Trophoblast cell (in vitro differentiated cells and primary cell): ENCODE results near the gene SOST.

Experiments used
- DNase-seq, 2 donors: peaks; one replicate each; pipeline ENCODE4 v3.0.0-alpha.2; 2016
- H2AFZ ChIP-seq: 2 replicates; pipeline ENCODE4 v1.6.1; 2013; ENCODE audit warnings: low read length, moderate library complexity, mild to moderate bottlenecking; ENCODE audit not compliant: insufficient read depth, poor library complexity
- H2AK5ac ChIP-seq: 2 replicates; pipeline ENCODE4 v1.6.1; 2013; ENCODE audit warnings: mild to moderate bottlenecking, low read length
- H2BK120ac ChIP-seq: 2 replicates; pipeline ENCODE4 v1.6.1; 2013; ENCODE audit warnings: low read length, mild to moderate bottlenecking, moderate library complexity; ENCODE audit not compliant: insufficient read depth, poor library complexity
- H2BK12ac ChIP-seq: 2 replicates; pipeline ENCODE4 v1.6.1; 2013; ENCODE audit warnings: mild to moderate bottlenecking, low read length, moderate library complexity
- H2BK5ac ChIP-seq: 2 replicates; pipeline ENCODE4 v1.6.1; 2013; ENCODE audit warnings: low read length, low read depth, moderate library complexity, mild to moderate bottlenecking; ENCODE audit not compliant: poor library complexity
- H3K14ac ChIP-seq: 2 replicates; pipeline ENCODE4 v1.6.1; 2013; ENCODE audit warnings: mild to moderate bottlenecking, low read length
- H3K18ac ChIP-seq: 2 replicates; pipeline ENCODE4 v1.6.1; 2013; ENCODE audit warnings: mild to moderate bottlenecking, low read length
- H3K23ac ChIP-seq: 2 replicates; pipeline ENCODE4 v1.6.1; 2013; ENCODE audit warnings: low read length
- H3K27ac ChIP-seq: 2 replicates; pipeline ENCODE4 v1.5.1; 2013; ENCODE audit warnings: low read depth, mild to moderate bottlenecking, inconsistent platforms, low read length, moderate library complexity
- H3K27me3 ChIP-seq: 2 replicates; pipeline ENCODE4 v1.6.1; 2013; ENCODE audit warnings: inconsistent platforms, mild to moderate bottlenecking, low read length, moderate library complexity; ENCODE audit not compliant: insufficient read depth
- H3K36me3 ChIP-seq, 2 experiments: 1 replicate in 1 of 2; 2 replicates in 1 of 2; pipeline ENCODE4 v1.6.1; 2013; ENCODE audit warnings: low read length in 2 of 2, mild to moderate bottlenecking in 2 of 2, moderate library complexity in 1 of 2; ENCODE audit not compliant: insufficient read depth in 2 of 2, control insufficient read depth in 1 of 2
- H3K4ac ChIP-seq: 2 replicates; pipeline ENCODE4 v1.6.1; 2013; ENCODE audit warnings: low read depth, mild to moderate bottlenecking, low read length, moderate library complexity
- H3K4me1 ChIP-seq, 2 experiments: 1 replicate in 1 of 2; 2 replicates in 1 of 2; pipeline ENCODE4 v1.6.1; 2013; ENCODE audit warnings: low read length in 2 of 2, mild to moderate bottlenecking in 2 of 2, moderate library complexity in 1 of 2; ENCODE audit not compliant: insufficient read depth in 2 of 2, control insufficient read depth in 1 of 2
- H3K4me2 ChIP-seq: 2 replicates; pipeline ENCODE4 v1.6.1; 2013; ENCODE audit warnings: inconsistent platforms, mild to moderate bottlenecking, low read length, moderate library complexity
- H3K4me3 ChIP-seq: 2 replicates; pipeline ENCODE4 v1.5.1; 2013; ENCODE audit warnings: mild to moderate bottlenecking, low read depth, low read length, inconsistent platforms
- H3K79me1 ChIP-seq: one replicate; pipeline ENCODE4 v1.6.1; 2013; ENCODE audit warnings: low read length
- H3K79me2 ChIP-seq: 2 replicates; pipeline ENCODE4 v1.6.1; 2013; ENCODE audit warnings: low read length, mild to moderate bottlenecking; ENCODE audit not compliant: control insufficient read depth, insufficient read depth, poor library complexity
- H3K9ac ChIP-seq: 2 replicates; pipeline ENCODE4 v1.6.1; 2013; ENCODE audit warnings: mild to moderate bottlenecking, low read length
- H3K9me3 ChIP-seq: 2 replicates; pipeline ENCODE4 v1.6.1; 2013; ENCODE audit warnings: low read depth, mild to moderate bottlenecking, control low read depth, inconsistent platforms, low read length; ENCODE audit not compliant: insufficient read depth
- H4K12ac ChIP-seq: 2 replicates; pipeline ENCODE4 v1.6.1; 2013; ENCODE audit warnings: low read depth, mild to moderate bottlenecking, low read length, moderate library complexity
- H4K8ac ChIP-seq: 2 replicates; pipeline ENCODE4 v1.6.1; 2013; ENCODE audit warnings: low read depth, mild to moderate bottlenecking, low read length, moderate library complexity
- H4K91ac ChIP-seq: one replicate; pipeline ENCODE4 v1.6.1; 2013; ENCODE audit warnings: low read depth, mild to moderate bottlenecking, low read length, moderate library complexity
- WGBS: extraction: QIAGEN DNeasy Blood & Tissue Kit; methylation state at CpG from one replicate; pipeline ENCODE4 v1.1.7; 2013; ENCODE audit warnings: missing lambda C conversion rate; ENCODE audit not compliant: insufficient read length, insufficient coverage; ENCODE audit errors: extremely low coverage; 5-methylcytosine and 5-hydroxymethylcytosine counted together

SOST gene

DNA sequence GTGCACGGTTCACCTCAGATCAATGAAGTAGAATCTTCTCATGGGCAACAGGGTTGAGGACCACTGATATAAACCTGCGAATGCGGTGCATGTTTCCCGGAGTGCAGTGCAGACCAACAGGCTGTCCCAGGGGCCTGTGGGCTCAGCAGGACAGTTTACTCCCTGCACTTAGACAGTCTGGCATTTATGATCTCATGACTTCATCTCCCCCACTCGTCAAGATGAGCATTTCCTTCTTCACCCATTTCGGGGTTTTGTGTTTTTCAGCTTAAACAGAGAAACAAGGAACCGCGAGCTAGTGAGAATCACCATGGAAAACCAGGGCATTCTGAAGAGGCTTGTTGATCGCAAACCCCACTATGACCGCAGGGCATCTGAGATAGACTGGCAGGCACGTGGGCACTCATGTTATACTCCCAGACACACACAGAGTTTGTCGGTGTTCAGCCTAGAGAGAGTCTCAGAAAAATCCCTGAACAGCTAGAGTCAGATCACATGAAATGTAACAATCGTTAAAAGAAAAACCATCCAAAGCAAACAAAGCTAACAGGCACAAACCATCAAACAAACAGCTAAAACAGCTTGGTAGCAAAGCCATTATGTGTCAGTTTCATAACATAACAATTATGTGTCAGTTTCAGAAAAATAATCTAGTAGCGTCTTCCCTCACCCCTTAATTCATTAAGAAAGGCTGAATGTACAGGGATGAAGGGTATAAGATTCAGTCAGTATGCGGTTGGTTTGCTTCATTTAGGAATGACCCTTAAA, 24.5 kb upstream of the SOST start:
- Histone ChIP-seq H4K8ac (no peak overlapping the region), H3K27ac (no peak overlapping the region), H3K9ac (no peak overlapping the region), H3K79me2 (peaks cover 5% of the 10 kb centered on the region), H2AFZ (no peak overlapping the region), H3K18ac (no peak overlapping the region), H3K79me1 (peaks cover 10% of the 10 kb centered on the region), H3K14ac (no peak overlapping the region), H3K4me3 (no peak overlapping the region), H3K4me1 (no peaks in the 10 kb centered on the region), H3K27me3 (no peaks in the 10 kb centered on the region), H4K91ac (no peak overlapping the region), H2BK12ac (no peak overlapping the region), H3K36me3 (no peaks in the 10 kb centered on the region), H3K23ac (no peak overlapping the region), H2AK5ac (no peak overlapping the region), H4K12ac (no peak overlapping the region), H2BK120ac (no peak overlapping the region), H3K9me3 (no peaks in the 10 kb centered on the region), H3K4me2 (no peak overlapping the region), H2BK5ac (no peak overlapping the region), H3K4ac (no peak overlapping the region)
- DNase-seq = no peak
- no CpG with 5 or more reads among the region's 15 CpGs for WGBS

DNA sequence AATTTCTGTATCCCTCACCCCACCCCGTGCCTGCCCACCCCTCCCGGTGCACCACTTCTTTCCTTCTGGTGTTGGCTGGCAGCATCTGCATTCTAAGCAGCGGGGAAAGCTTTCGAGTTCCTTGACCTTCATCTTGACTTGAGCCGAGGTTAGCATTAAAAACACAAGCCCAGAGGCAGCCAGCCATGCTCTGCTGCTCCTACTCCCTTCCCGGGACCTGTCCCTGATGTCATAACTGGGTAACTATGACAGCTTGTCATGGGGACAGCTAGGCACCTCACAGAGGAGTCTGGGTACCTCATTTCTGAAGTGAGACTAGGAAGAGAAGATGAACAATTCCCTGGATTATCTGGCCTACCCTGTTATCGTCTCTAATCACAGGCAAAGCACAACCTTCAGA, 21.5 kb upstream of the SOST start, which contains the start of gene CFAP97D1:
Gene CFAP97D1, plus strand, starts transcription at position 301 of the 400 bp plus-strand sequence. Its CDS starts 28 bp downstream, at position 329.
- Histone ChIP-seq H3K4me1 (peaks cover 4 to 6% of the 10 kb centered on the region in 2 experiments), H2BK5ac (no peak within 1 kb of the TSS), H3K79me2 (peaks cover 11% of the 10 kb centered on the region), H2BK12ac (no peak within 1 kb of the TSS), H2BK120ac (peak within 1 kb of the TSS; percentile 40), H4K12ac (peak within 1 kb of the TSS; percentile 43), H4K91ac (peak within 1 kb of the TSS; percentile 59), H3K4ac (no peak within 1 kb of the TSS), H3K23ac (no peak within 1 kb of the TSS), H2AFZ (peak within 1 kb of the TSS; percentile 74), H2AK5ac (no peak within 1 kb of the TSS), H3K18ac (no peak within 1 kb of the TSS), H3K27me3 (no peaks in the 10 kb centered on the region), H3K9me3 (no peaks in the 10 kb centered on the region), H3K14ac (no peak within 1 kb of the TSS), H3K79me1 (peaks cover 16% of the 10 kb centered on the region), H3K27ac (no peak within 1 kb of the TSS), H3K4me3 (peak within 1 kb of the TSS; percentile 86), H4K8ac (peak within 1 kb of the TSS; percentile 77), H3K4me2 (peak within 1 kb of the TSS; percentile 92), H3K9ac (no peak within 1 kb of the TSS), H3K36me3 (peaks cover 8 to 15% of the 10 kb centered on the region in 2 experiments)
- no peak for DNase-seq
- no CpG with 5 or more reads among the region's 7 CpGs for WGBS

DNA sequence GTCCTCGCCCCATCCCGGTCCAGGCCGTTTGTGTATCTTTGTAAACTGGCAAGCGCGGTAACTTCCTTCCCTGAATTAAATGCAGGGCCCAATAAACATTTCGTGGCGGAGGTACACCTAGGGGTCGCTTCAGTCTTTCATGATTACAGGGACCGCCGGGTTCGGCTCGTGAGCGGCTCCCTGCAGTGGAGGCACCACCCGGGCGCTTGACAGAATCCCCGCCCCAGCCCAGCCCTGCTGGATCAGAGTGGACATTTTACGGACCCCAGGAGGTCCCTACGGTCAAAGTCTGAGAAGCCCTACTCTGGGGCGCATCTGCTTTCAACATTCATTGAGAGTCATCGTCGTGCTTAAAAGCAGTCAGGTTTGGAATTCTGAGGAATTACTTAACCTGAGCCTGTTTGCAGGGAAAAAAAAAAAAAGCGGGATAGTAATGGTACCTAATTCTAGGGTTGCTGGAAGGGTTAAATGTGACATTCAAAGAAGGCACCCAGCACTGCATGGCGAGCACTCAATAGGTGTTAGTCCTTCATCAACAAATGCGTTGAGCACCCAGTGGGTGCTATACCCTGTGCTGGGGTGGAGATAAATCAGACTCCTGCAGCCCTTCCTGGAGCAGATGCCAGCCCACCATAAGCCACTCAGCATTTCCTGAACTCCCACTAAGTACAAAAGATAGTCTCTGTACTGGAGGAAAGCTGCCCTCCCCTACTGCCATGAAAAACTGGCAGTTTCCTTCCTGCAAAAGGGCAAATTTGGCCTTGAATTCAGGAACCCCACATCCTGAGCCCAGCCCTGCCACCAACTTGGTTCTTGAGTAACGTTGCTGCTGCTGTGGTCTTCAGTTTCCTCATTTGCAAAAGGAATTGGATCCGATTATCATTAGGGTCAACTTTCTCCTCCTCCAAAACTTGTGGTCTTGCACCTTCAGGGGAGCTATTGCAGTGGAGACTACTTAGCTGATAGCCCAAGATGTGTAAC, 20.8 kb upstream of the SOST start:
- Histone ChIP-seq H2AFZ (peak overlapping the region; percentile 74), H2AK5ac (no peak overlapping the region), H2BK120ac (peak overlapping the region; percentile 40), H4K8ac (peak overlapping the region; percentile 77), H3K79me1 (peaks cover 16% of the 10 kb centered on the region), H3K27me3 (no peaks in the 10 kb centered on the region), H3K36me3 (peaks cover 15 to 22% of the 10 kb centered on the region in 2 experiments), H3K18ac (peak overlapping the region; percentile 63), H4K91ac (peak overlapping the region; percentile 59), H3K23ac (no peak overlapping the region), H3K9me3 (no peaks in the 10 kb centered on the region), H3K27ac (peak overlapping the region; percentile 95), H2BK5ac (no peak overlapping the region), H3K9ac (peak overlapping the region; percentile 75), H3K4me1 (peaks cover 4 to 6% of the 10 kb centered on the region in 2 experiments), H3K4me3 (peak overlapping the region; percentile 86), H4K12ac (peak overlapping the region; percentile 43), H3K14ac (peak overlapping the region; percentile 67), H3K4ac (no peak overlapping the region), H3K79me2 (peaks cover 11% of the 10 kb centered on the region), H2BK12ac (no peak overlapping the region), H3K4me2 (peak overlapping the region; percentile 92)
- no peak for DNase-seq
- WGBS = no CpG with 5 or more reads among the region's 26 CpGs
